HepG2 (cell line): Measurements from ENCODE around the gene ABHD17A. TPM values are rescaled to one million over a fixed set of nuclear protein-coding genes. Genes with fewer than 3 reads are reported as not detected.

ENCODE experiments used
- GATA4 ChIP-seq: sonication (generic); IDR thresholded peaks from 2 replicates; pipeline ENCODE4 v1.6.1; 2016; ENCODE audit warnings: antibody characterized with exemption, low read depth, borderline replicate concordance
- GTF2F1 ChIP-seq: fragments of 150-350 bp; IDR thresholded peaks from 2 replicates; pipeline ENCODE4 v1.6.1; 2014; ENCODE audit warnings: low read length
- HNF4G ChIP-seq, 2 experiments: sonication (generic) in 1 of 2; formaldehyde crosslinking in 1 of 2; IDR thresholded peaks; 2 replicates each; pipeline versions ENCODE4 v1.4.0 to v1.6.1; 2011 to 2020; ENCODE audit warnings: borderline replicate concordance in 2 of 2, low read depth in 2 of 2, mild to moderate bottlenecking in 2 of 2, low read length in 1 of 2, missing genetic modification reagents in 1 of 2, moderate library complexity in 1 of 2
- MIXL1 ChIP-seq: IDR thresholded peaks from 2 replicates; pipeline ENCODE4 v1.6.1; 2016
- MZF1 ChIP-seq: sonication (generic); formaldehyde crosslinking; IDR thresholded peaks from 2 replicates; pipeline ENCODE4 v1.8.1; 2023; ENCODE audit warnings: mild to moderate bottlenecking, missing genetic modification reagents, borderline replicate concordance
- NCOA1 ChIP-seq: sonication (generic); formaldehyde crosslinking; IDR thresholded peaks from 2 replicates; pipeline ENCODE4 v1.9.0; 2021; ENCODE audit warnings: missing genetic modification reagents
- PITX1 ChIP-seq: sonication (generic); formaldehyde crosslinking; IDR thresholded peaks from 2 replicates; pipeline ENCODE4 v1.5.1; 2020; ENCODE audit warnings: mild to moderate bottlenecking, missing genetic modification reagents
- POGK ChIP-seq: sonication (generic); formaldehyde crosslinking; conservative IDR thresholded peaks from 2 replicates; pipeline ENCODE4 v1.8.0; 2022; ENCODE audit warnings: mild to moderate bottlenecking, moderate library complexity, missing genetic modification reagents
- ZBTB10 ChIP-seq: sonication (generic); formaldehyde crosslinking; IDR thresholded peaks from 2 replicates; pipeline ENCODE4 v1.4.0; 2020; ENCODE audit warnings: missing genetic modification reagents, borderline replicate concordance
- ZBTB26 ChIP-seq: IDR thresholded peaks from 2 replicates; pipeline ENCODE4 v1.6.1; 2016; ENCODE audit warnings: missing compliant biosample characterization, missing genetic modification reagents, borderline replicate concordance
- ZFP36L2 ChIP-seq: sonication (generic); formaldehyde crosslinking; IDR thresholded peaks from 2 replicates; pipeline ENCODE4 v1.4.0; 2020; ENCODE audit warnings: missing genetic modification reagents
- ZFP91 ChIP-seq: sonication (generic); formaldehyde crosslinking; IDR thresholded peaks from 2 replicates; pipeline ENCODE4 v1.9.0; 2022; ENCODE audit warnings: missing genetic modification reagents, mild to moderate bottlenecking, borderline replicate concordance
- ZMYM4 ChIP-seq: sonication (generic); formaldehyde crosslinking; IDR thresholded peaks from 2 replicates; pipeline ENCODE4 v1.8.1; 2023; ENCODE audit warnings: mild to moderate bottlenecking, missing genetic modification reagents
- ZNF513 ChIP-seq: sonication (generic); formaldehyde crosslinking; conservative IDR thresholded peaks from 2 replicates; pipeline ENCODE4 v1.5.0; 2020; ENCODE audit warnings: missing genetic modification reagents
- polyA plus RNA-seq, 8 experiments: library from polyadenylated mRNA; depleted of rRNA in 3 of 8; stranded (reverse) in 7 of 8; unstranded in 1 of 8; fragments of >200 nt; fragmentation: Illumina TruSeq in 4 of 8; extraction: Trizol in 4 of 8; gene quantifications; 2 replicates each; pipeline versions ENCODE4 v1.2.1 to v1.2.3, GENCODE V29; 2011 to 2016; ENCODE audit warnings: low read depth in 4 of 8, missing spikeins in 1 of 8, mixed read lengths in 1 of 8; ENCODE audit not compliant: insufficient read depth in 1 of 8
- total RNA-seq, 5 experiments: library from RNA; depleted of rRNA; stranded (reverse); fragments of >200 nt; fragmentation: Illumina TruSeq; extraction: Trizol; gene quantifications; 2 replicates each; pipeline ENCODE4 v1.2.3, GENCODE V29; 2016; ENCODE audit warnings: low read depth in 1 of 5
- TF ChIP-seq, protein P1 (sequence below): sonication (generic); formaldehyde crosslinking; conservative IDR thresholded peaks from 2 replicates; pipeline ENCODE4 v1.8.0; 2022; ENCODE audit warnings: missing genetic modification reagents

Gene ABHD17A
- total and polyA plus RNA-seq, 2 of the 13 experiments (the other 11 are each of a cell fraction or from before 2014, with no cell fraction given): 27.7 to 40.8 TPM

- TF ChIP-seq ZBTB26 (CRISPR knock-in tag) (0 out of 2 replicates have a peak, but pooled peaks have one; percentile 26), HNF4G (IDR thresholded peaks at IDR 0.05; ENCODE audit: borderline replicate concordance, low read depth, low read length) (no peak), HNF4G (CRISPR knock-in tag; IDR thresholded peaks at IDR 0.05; ENCODE audit: borderline replicate concordance, low read depth) (no peak; the same call in 1 of the 2 replicates), NCOA1 (CRISPR knock-in tag) (no peak; the same call in 1 of the 2 replicates), ZNF513 (CRISPR knock-in tag) (no peak), GATA4 (peak; percentile 22; the same call in 1 of the 2 replicates), ZFP36L2 (no peak), MIXL1 (CRISPR knock-in tag) (no peak), GTF2F1 (no peak), ZMYM4 (CRISPR knock-in tag) (no peak), PITX1 (CRISPR knock-in tag) (no peak), ZFP91 (CRISPR knock-in tag) (peak; percentile 69; the same call in 1 of the 2 replicates), ZBTB10 (CRISPR knock-in tag) (no peak), POGK (CRISPR knock-in tag) (peak; percentile 80; the same call in 1 of the 2 replicates), MZF1 (CRISPR knock-in tag) (no peak)
- TF ChIP-seq, protein P1, sequence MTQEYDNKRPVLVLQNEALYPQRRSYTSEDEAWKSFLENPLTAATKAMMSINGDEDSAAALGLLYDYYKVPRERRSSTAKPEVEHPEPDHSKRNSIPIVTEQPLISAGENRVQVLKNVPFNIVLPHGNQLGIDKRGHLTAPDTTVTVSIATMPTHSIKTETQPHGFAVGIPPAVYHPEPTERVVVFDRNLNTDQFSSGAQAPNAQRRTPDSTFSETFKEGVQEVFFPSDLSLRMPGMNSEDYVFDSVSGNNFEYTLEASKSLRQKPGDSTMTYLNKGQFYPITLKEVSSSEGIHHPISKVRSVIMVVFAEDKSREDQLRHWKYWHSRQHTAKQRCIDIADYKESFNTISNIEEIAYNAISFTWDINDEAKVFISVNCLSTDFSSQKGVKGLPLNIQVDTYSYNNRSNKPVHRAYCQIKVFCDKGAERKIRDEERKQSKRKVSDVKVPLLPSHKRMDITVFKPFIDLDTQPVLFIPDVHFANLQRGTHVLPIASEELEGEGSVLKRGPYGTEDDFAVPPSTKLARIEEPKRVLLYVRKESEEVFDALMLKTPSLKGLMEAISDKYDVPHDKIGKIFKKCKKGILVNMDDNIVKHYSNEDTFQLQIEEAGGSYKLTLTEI: no peak
These were observed 36.7 kb downstream of the ABHD17A start, which contains the start of gene REXO1 (continued) for GRCh38 chr19:1848399-1849131.
